ENCODE measurements around the gene SAMD13. TPM values are rescaled to one million over a fixed set of nuclear protein-coding genes. Genes with fewer than 3 reads are reported as not detected.

SAMD13 gene
- total RNA-seq, 1 donor from 2014 or later, result not detected

- Histone ChIP-seq H3K27me3 (no peaks in the 10 kb centered on the region), H3K4me3 (no peak overlapping the region), H3K4me1 (peaks cover 25% of the 10 kb centered on the region), H3K36me3 (no peaks in the 10 kb centered on the region), H3K9me3 (no peaks in the 10 kb centered on the region), H3K27ac (no peak overlapping the region)
- intact Hi-C loops (cut with DNase I), result no loop called here
- no peak for DNase-seq (ENCODE audit: extremely low spot score in 2 of 2)
- TF ChIP-seq CTCF (IDR thresholded peaks at IDR 0.05), result no peak
- TF ChIP-seq POLR2A (IDR thresholded peaks at IDR 0.05), result no peak
- TF ChIP-seq POLR2AphosphoS5 (IDR thresholded peaks at IDR 0.05; ENCODE audit: insufficient read depth in 1 of 2, low read depth in 1 of 2), result no peak
Observed at GRCh38 chr1:84373436-84374141, 72.1 kb downstream of the SAMD13 start.

- DNase-seq (ENCODE audit: extremely low spot score in 2 of 2), result no peak
- Histone ChIP-seq H3K4me1 (peaks cover 25% of the 10 kb centered on the region), H3K4me3 (no peak overlapping the region)
Observed at GRCh38 chr1:84374991-84375696, 73.6 kb downstream of the SAMD13 start.

GRCh38 chr1:84376000-84376910 is 74.7 kb downstream of the SAMD13 start:
- DNase-seq (ENCODE audit: extremely low spot score in 2 of 2), result no peak
- no peak for TF ChIP-seq POLR2A (IDR thresholded peaks at IDR 0.05)
- TF ChIP-seq CTCF (IDR thresholded peaks at IDR 0.05), result no peak
- TF ChIP-seq POLR2AphosphoS5 (IDR thresholded peaks at IDR 0.05; ENCODE audit: insufficient read depth in 1 of 2, low read depth in 1 of 2), result no peak
- intact Hi-C loops (cut with DNase I), result no loop called here
- H3K27ac ChIP-seq, result peak overlapping the region; percentile 37
- no peak overlapping the region for H3K4me3 ChIP-seq
- H3K4me1 ChIP-seq, result peaks cover 25% of the 10 kb centered on the region
- H3K36me3 ChIP-seq, result no peaks in the 10 kb centered on the region
- H3K9me3 ChIP-seq, result no peaks in the 10 kb centered on the region
- no peaks in the 10 kb centered on the region for H3K27me3 ChIP-seq

More at GRCh38 chr1:84374991-84375696, 73.6 kb downstream of the SAMD13 start:
- H3K27ac ChIP-seq, result peak overlapping the region; percentile 37
- no peaks in the 10 kb centered on the region for H3K27me3 ChIP-seq
- no peaks in the 10 kb centered on the region for H3K9me3 ChIP-seq
- intact Hi-C loops (cut with DNase I), result no loop called here
- no peaks in the 10 kb centered on the region for H3K36me3 ChIP-seq
- TF ChIP-seq CTCF (IDR thresholded peaks at IDR 0.05) (no peak), POLR2AphosphoS5 (IDR thresholded peaks at IDR 0.05; ENCODE audit: insufficient read depth in 1 of 2, low read depth in 1 of 2) (no peak), POLR2A (IDR thresholded peaks at IDR 0.05) (no peak)

GRCh38 chr1:84377480-84378095 is 76.1 kb downstream of the SAMD13 start:
- H3K4me1 ChIP-seq, result peaks cover 25% of the 10 kb centered on the region
- no peaks in the 10 kb centered on the region for H3K36me3 ChIP-seq
- no peak overlapping the region for H3K27ac ChIP-seq
- intact Hi-C loops (cut with DNase I), result no loop called here
- DNase-seq (ENCODE audit: extremely low spot score in 2 of 2), result no peak
- no peaks in the 10 kb centered on the region for H3K27me3 ChIP-seq
- no peak overlapping the region for H3K4me3 ChIP-seq
- no peak for TF ChIP-seq POLR2A (IDR thresholded peaks at IDR 0.05)
- no peak for TF ChIP-seq POLR2AphosphoS5 (IDR thresholded peaks at IDR 0.05; ENCODE audit: insufficient read depth in 1 of 2, low read depth in 1 of 2)
- no peak for TF ChIP-seq CTCF (IDR thresholded peaks at IDR 0.05)
- H3K9me3 ChIP-seq, result no peaks in the 10 kb centered on the region

Measured in vagina (tissue), 2 donors.